Measurements from ENCODE around the gene PAX7. TPM values are rescaled to one million over a fixed set of nuclear protein-coding genes. Genes with fewer than 3 reads are reported as not detected.

Gene PAX7
- 0.03 TPM in 1 of 2 replicates, not detected in the other for total RNA-seq (2014; rRNA removed; shearing (Covaris generic))
- polyA plus RNA-seq (2016; fragmentation: Nextera tagmentation; extraction: Ambion mirVana): not detected in 2 replicates
- long read RNA-seq: 0 reads

DNA sequence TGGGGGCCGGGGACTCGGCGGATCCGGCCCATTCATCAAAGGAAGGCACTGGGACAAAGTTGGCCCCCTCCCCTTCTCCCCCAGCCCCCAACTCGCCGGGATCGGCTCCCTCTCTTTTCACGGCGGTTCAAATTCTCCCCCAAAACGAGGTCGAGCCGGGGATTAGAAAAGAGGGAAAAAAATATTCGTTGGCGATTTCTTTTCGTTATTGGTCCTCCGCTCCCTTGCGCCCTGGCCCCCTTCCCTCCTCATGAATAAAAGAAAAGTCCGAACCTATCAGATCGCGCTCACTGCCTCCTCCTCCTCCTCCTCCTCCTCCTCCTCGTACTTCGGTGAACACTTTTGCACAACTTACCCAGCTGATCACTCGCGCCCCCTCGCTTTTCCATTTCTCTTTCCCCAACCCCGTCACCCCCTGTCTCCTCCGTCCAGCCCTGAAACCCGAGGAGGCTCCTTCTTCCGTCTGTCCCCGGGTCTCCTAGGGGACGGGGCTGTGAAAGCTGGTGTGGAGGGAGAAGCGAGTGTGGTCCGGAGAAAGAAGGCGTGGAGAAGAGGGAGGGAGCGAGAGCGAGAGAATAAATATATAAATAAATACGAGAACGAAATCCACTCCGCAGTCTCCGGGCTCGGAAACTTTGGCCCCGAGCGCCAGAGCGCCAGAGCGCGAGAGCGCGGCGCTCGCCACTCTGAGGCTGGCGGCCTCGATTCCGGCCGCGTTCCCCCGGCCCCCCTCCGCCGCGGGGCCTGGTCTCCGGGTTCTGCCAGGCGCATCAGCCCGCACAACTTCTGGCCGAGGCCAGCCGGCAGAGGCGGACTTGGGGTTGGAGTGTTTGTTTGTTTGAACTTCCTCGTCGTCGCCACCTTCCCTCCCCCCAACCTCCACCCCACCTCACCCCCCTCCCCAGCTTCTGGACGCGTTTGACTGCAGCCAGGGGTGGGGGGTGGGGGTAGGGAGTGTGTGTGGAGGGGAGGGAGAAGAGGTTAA, at the start of gene PAX7:
TSS of gene PAX7 (plus strand) at position 336 of the 985 bp plus-strand sequence. CDS start 758 bp downstream, outside the sequence.
- H3F3A ChIP-seq (replicated peaks; ENCODE audit: low read depth): peaks cover 31% of the 10 kb centered on the region; the same call in 1 of the 2 replicates
- Mint-ChIP-seq H3K4me3 (peak within 1 kb of the TSS; percentile 77), H3K27ac (no peak within 1 kb of the TSS), H3K9me3 (peaks cover 3% of the 10 kb centered on the region), H3K27me3 (ENCODE audit: insufficient read depth, low read depth, poor library complexity) (peaks cover 98% of the 10 kb centered on the region), H3K4me1 (peaks cover 70% of the 10 kb centered on the region), H3K36me3 (ENCODE audit: low read depth) (no peaks in the 10 kb centered on the region; the same call in 2 of the 3 replicates)
- no peak within 1 kb of the TSS for H3K27ac ChIP-seq (ENCODE audit: low read depth)
- DNase-seq (ENCODE audit: low spot score) (peak; percentile 93), ATAC-seq (peak; percentile 47)
- H3K79me2 ChIP-seq (replicated peaks; ENCODE audit: insufficient read depth): no peaks in the 10 kb centered on the region
- H3K4me2 ChIP-seq: peak within 1 kb of the TSS; percentile 99
- H3K9me2 ChIP-seq (ENCODE audit: insufficient read depth): no peaks in the 10 kb centered on the region
- no peaks in the 10 kb centered on the region for H3K36me3 ChIP-seq (ENCODE audit: insufficient read depth)
- TF ChIP-seq STAT1 (IDR thresholded peaks at IDR 0.05; ENCODE audit: unreplicated experiment) (no peak), ZNF331 (CRISPR knock-in tag; IDR thresholded peaks at IDR 0.05; ENCODE audit: low read depth) (no peak), EZH2 (IDR thresholded peaks at IDR 0.05; ENCODE audit: low read depth, unreplicated experiment) (peak; percentile 96), ZNF114 (CRISPR knock-in tag; IDR thresholded peaks at IDR 0.05) (no peak), CREB1 (CRISPR knock-in tag; IDR thresholded peaks at IDR 0.05; ENCODE audit: low read depth) (no peak)
- TF ChIP-seq, protein P1, sequence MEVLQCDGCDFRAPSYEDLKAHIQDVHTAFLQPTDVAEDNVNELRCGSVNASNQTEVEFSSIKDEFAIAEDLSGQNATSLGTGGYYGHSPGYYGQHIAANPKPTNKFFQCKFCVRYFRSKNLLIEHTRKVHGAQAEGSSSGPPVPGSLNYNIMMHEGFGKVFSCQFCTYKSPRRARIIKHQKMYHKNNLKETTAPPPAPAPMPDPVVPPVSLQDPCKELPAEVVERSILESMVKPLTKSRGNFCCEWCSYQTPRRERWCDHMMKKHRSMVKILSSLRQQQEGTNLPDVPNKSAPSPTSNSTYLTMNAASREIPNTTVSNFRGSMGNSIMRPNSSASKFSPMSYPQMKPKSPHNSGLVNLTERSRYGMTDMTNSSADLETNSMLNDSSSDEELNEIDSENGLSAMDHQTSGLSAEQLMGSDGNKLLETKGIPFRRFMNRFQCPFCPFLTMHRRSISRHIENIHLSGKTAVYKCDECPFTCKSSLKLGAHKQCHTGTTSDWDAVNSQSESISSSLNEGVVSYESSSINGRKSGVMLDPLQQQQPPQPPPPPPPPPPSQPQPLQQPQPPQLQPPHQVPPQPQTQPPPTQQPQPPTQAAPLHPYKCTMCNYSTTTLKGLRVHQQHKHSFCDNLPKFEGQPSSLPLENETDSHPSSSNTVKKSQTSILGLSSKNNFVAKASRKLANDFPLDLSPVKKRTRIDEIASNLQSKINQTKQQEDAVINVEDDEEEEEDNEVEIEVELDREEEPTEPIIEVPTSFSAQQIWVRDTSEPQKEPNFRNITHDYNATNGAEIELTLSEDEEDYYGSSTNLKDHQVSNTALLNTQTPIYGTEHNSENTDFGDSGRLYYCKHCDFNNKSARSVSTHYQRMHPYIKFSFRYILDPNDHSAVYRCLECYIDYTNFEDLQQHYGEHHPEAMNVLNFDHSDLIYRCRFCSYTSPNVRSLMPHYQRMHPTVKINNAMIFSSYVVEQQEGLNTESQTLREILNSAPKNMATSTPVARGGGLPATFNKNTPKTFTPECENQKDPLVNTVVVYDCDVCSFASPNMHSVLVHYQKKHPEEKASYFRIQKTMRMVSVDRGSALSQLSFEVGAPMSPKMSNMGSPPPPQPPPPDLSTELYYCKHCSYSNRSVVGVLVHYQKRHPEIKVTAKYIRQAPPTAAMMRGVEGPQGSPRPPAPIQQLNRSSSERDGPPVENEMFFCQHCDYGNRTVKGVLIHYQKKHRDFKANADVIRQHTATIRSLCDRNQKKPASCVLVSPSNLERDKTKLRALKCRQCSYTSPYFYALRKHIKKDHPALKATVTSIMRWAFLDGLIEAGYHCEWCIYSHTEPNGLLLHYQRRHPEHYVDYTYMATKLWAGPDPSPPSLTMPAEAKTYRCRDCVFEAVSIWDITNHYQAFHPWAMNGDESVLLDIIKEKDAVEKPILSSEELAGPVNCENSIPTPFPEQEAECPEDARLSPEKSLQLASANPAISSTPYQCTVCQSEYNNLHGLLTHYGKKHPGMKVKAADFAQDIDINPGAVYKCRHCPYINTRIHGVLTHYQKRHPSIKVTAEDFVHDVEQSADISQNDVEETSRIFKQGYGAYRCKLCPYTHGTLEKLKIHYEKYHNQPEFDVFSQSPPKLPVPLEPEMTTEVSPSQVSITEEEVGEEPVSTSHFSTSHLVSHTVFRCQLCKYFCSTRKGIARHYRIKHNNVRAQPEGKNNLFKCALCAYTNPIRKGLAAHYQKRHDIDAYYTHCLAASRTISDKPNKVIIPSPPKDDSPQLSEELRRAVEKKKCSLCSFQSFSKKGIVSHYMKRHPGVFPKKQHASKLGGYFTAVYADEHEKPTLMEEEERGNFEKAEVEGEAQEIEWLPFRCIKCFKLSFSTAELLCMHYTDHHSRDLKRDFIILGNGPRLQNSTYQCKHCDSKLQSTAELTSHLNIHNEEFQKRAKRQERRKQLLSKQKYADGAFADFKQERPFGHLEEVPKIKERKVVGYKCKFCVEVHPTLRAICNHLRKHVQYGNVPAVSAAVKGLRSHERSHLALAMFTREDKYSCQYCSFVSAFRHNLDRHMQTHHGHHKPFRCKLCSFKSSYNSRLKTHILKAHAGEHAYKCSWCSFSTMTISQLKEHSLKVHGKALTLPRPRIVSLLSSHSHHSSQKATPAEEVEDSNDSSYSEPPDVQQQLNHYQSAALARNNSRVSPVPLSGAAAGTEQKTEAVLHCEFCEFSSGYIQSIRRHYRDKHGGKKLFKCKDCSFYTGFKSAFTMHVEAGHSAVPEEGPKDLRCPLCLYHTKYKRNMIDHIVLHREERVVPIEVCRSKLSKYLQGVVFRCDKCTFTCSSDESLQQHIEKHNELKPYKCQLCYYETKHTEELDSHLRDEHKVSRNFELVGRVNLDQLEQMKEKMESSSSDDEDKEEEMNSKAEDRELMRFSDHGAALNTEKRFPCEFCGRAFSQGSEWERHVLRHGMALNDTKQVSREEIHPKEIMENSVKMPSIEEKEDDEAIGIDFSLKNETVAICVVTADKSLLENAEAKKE (CRISPR knock-in tag; IDR thresholded peaks at IDR 0.05): no peak
- H4K20me1 ChIP-seq (replicated peaks; ENCODE audit: insufficient read depth): peaks cover 11% of the 10 kb centered on the region
- H2AFZ ChIP-seq: peak within 1 kb of the TSS; percentile 86
- peaks cover 99% of the 10 kb centered on the region for H3K27me3 ChIP-seq (ENCODE audit: insufficient read depth)
- H3K4me1 ChIP-seq (ENCODE audit: insufficient read depth): peaks cover 49% of the 10 kb centered on the region
- peak within 1 kb of the TSS; percentile 76 for H3K4me3 ChIP-seq
